K562 (cell line): ENCODE measurements around the gene ACSS2.

Experiments used
- HLTF ChIP-seq: fragments of 450-650 bp; IDR thresholded peaks from 2 replicates; pipeline ENCODE4 v1.6.1; 2016
- REST ChIP-seq, 2 experiments: fragments of 450-650 bp; formaldehyde crosslinking in 1 of 2; IDR thresholded peaks; 2 replicates each; pipeline versions ENCODE4 v1.4.0 to v1.6.1; 2014 to 2020; ENCODE audit warnings: mild to moderate bottlenecking in 2 of 2, borderline replicate concordance in 1 of 2, low read depth in 1 of 2

- TF ChIP-seq HLTF (no peak), REST (IDR thresholded peaks at IDR 0.05; ENCODE audit: borderline replicate concordance) (no peak), REST (CRISPR knock-in tag; IDR thresholded peaks at IDR 0.05; ENCODE audit: low read depth) (no peak)
Measured at GRCh38 chr20:34852298-34852697, 24.1 kb upstream of the ACSS2 start.
